Stomach (tissue), 9 donors: ENCODE measurements around the gene MTM1. TPM values are rescaled to one million over a fixed set of nuclear protein-coding genes. Genes with fewer than 3 reads are reported as not detected.

Source experiments
- DNase-seq, 2 donors: peaks; one replicate each; pipeline versions ENCODE4 v3.0.0 to v3.0.0-alpha.2; 2013 to 2019
- H3K27ac ChIP-seq, 5 donors: fragments of 200-600 bp in 4 of 5; sonication (generic) in 4 of 5; one replicate each; pipeline ENCODE4 v1.5.1; 2013 to 2019; ENCODE audit warnings: mild to moderate bottlenecking in 1 of 5, moderate library complexity in 1 of 5
- H3K27me3 ChIP-seq, 3 donors: fragments of 200-600 bp; sonication (generic); one replicate each; pipeline ENCODE4 v1.5.1; 2017 to 2019; ENCODE audit warnings: mixed run types in 1 of 3
- H3K36me3 ChIP-seq, 4 donors: fragments of 200-600 bp; sonication (generic); 1 replicate in 3 of 4; 2 replicates in 1 of 4; pipeline ENCODE4 v1.5.1; 2016 to 2019
- H3K4me1 ChIP-seq, 4 donors: fragments of 200-600 bp; sonication (generic); one replicate each; pipeline ENCODE4 v1.5.1; 2016 to 2019
- H3K4me3 ChIP-seq, 4 donors: fragments of 200-600 bp; sonication (generic) in 3 of 4; one replicate each; pipeline ENCODE4 v1.5.1; 2016 to 2019; ENCODE audit warnings: mild to moderate bottlenecking in 1 of 4
- H3K9me3 ChIP-seq, 4 donors: fragments of 200-600 bp; sonication (generic); one replicate each; pipeline ENCODE4 v1.5.1; 2016 to 2019
- EP300 ChIP-seq: sonication (generic); formaldehyde crosslinking; IDR thresholded peaks from one replicate; pipeline ENCODE4 v1.6.1; 2017; ENCODE audit warnings: antibody characterized with exemption
- POLR2A ChIP-seq, 4 donors: fragments of 450-650 bp; IDR thresholded peaks; one replicate each; pipeline ENCODE4 v1.6.1; 2016; ENCODE audit warnings: antibody characterized with exemption in 4 of 4, control low read depth in 2 of 4, mild to moderate bottlenecking in 1 of 4, moderate library complexity in 1 of 4
- POLR2AphosphoS5 ChIP-seq, 3 donors: sonication (generic); formaldehyde crosslinking; IDR thresholded peaks; one replicate each; pipeline ENCODE4 v1.6.1; 2016; ENCODE audit warnings: antibody characterized with exemption in 3 of 3
- WGBS, 5 donors: extraction: QIAGEN DNeasy Blood & Tissue Kit in 3 of 5; methylation state at CpG; one replicate each; pipeline versions ENCODE4 v1.1.5 to v1.1.7; 2013 to 2018; 5-methylcytosine and 5-hydroxymethylcytosine counted together
- intact Hi-C: fragments of 100-400 bp; cut with DNase I; formaldehyde crosslinking; loops from one replicate; pipeline ENCODE4 v1.15.1; 2023; ENCODE audit warnings: low total_unique reads
- polyA plus RNA-seq, 3 donors: library from polyadenylated mRNA; stranded (reverse); fragments of 200-250 nt; gene quantifications; one replicate each; pipeline ENCODE4 v1.2.3, GENCODE V29; 2013
- total RNA-seq, 5 donors: library from RNA; depleted of rRNA; stranded (reverse); fragments of >200 nt; gene quantifications; one replicate each; pipeline versions ENCODE4 v1.1.0 to v1.2.3, GENCODE V29; 2014 to 2016
- TF ChIP-seq, protein P1 (sequence below), 7 experiments: fragments of 450-650 bp in 4 of 7; fragments of 200-600 bp in 3 of 7; sonication (generic) in 3 of 7; IDR thresholded peaks; one replicate each; pipeline ENCODE4 v1.5.1; 2016 to 2019; ENCODE audit warnings: antibody characterized with exemption in 7 of 7, control low read depth in 2 of 7, mild to moderate bottlenecking in 1 of 7
- donor health status: healthy with polysubstance abuse.
- donor health status: Bipolar disorder and iron deficiency.
- donor health status: healthy.

Gene MTM1
- total and polyA plus RNA-seq, 8 donors: 3.5 to 28.0 (median 6.7) TPM

DNA sequence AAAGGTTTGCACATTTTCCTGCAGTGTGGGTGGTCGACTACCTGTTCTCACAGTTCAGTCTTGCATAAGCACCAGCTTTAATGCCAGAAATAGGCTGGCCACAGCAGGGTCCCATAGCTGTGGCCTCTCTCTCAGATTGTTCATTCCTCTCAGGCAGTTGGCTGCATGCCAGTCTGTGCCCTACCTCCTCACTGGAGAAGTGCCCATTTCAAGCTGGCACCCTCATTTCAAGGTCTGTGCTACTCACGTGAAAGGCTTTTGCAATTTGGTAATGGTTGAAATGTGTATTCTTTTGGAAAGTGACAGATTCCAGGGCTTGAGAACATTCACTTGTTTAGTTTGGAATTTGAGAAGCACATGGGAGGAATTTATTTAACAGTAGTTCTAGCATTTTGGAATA is 95.9 kb downstream of the MTM1 start:
- peaks cover 0 to 10% (median 0%) of the 10 kb centered on the region in 4 donors for H3K4me1 ChIP-seq
- H3K27me3 ChIP-seq: no peaks in the 10 kb centered on the region
- no peak overlapping the region for H3K4me3 ChIP-seq
- H3K36me3 ChIP-seq: peaks cover 0 to 39% (median 28%) of the 10 kb centered on the region in 4 donors
- WGBS, 5 donors: 19 to 40% (median 31%) methylated on average over 2 of the region's 2 CpGs
- H3K9me3 ChIP-seq: no peaks in the 10 kb centered on the region
- DNase-seq: peak; percentile 41 to 76
- intact Hi-C loops: no loop called here
- no peak overlapping the region for H3K27ac ChIP-seq
- no peak for TF ChIP-seq POLR2A (IDR thresholded peaks at IDR 0.05)
- no peak for TF ChIP-seq EP300
- TF ChIP-seq, protein P1, sequence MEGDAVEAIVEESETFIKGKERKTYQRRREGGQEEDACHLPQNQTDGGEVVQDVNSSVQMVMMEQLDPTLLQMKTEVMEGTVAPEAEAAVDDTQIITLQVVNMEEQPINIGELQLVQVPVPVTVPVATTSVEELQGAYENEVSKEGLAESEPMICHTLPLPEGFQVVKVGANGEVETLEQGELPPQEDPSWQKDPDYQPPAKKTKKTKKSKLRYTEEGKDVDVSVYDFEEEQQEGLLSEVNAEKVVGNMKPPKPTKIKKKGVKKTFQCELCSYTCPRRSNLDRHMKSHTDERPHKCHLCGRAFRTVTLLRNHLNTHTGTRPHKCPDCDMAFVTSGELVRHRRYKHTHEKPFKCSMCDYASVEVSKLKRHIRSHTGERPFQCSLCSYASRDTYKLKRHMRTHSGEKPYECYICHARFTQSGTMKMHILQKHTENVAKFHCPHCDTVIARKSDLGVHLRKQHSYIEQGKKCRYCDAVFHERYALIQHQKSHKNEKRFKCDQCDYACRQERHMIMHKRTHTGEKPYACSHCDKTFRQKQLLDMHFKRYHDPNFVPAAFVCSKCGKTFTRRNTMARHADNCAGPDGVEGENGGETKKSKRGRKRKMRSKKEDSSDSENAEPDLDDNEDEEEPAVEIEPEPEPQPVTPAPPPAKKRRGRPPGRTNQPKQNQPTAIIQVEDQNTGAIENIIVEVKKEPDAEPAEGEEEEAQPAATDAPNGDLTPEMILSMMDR (IDR thresholded peaks at IDR 0.05): no peak
- TF ChIP-seq POLR2AphosphoS5 (IDR thresholded peaks at IDR 0.05): no peak

DNA sequence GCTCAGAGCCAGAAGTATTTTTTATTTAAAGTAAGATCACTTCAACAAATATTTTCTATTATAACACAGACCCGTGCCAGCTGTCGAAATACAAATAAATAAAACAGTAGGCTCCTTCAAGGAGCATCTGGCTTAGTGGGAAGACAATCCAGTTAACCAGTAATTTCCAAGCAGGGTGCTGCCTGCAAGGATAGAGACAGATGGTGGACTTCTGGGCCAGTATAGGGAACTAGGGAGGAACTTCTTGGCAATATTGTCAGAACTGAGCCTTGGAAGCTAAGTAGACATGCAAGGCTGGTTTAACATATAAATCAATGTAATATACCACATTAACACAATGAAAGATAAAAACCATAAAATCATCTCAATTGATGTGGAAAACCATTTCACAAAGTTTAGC is 107.8 kb downstream of the MTM1 start:
- DNase-seq: no peak
- Histone ChIP-seq H3K36me3 (peaks cover 0 to 8% (median 2%) of the 10 kb centered on the region in 4 donors), H3K27me3 (no peaks in the 10 kb centered on the region), H3K27ac (no peak overlapping the region), H3K4me3 (no peak overlapping the region), H3K9me3 (peaks cover 0 to 10% (median 4%) of the 10 kb centered on the region in 4 donors), H3K4me1 (no peaks in the 10 kb centered on the region)
- no peak for TF ChIP-seq POLR2A (IDR thresholded peaks at IDR 0.05)
- TF ChIP-seq POLR2AphosphoS5 (IDR thresholded peaks at IDR 0.05): no peak
- TF ChIP-seq, protein P1 (IDR thresholded peaks at IDR 0.05): no peak
- TF ChIP-seq EP300: no peak
- 12 to 49% (median 37%) methylated on average over 2 of the region's 2 CpGs for WGBS, 5 donors
- intact Hi-C loops: no loop called here

DNA sequence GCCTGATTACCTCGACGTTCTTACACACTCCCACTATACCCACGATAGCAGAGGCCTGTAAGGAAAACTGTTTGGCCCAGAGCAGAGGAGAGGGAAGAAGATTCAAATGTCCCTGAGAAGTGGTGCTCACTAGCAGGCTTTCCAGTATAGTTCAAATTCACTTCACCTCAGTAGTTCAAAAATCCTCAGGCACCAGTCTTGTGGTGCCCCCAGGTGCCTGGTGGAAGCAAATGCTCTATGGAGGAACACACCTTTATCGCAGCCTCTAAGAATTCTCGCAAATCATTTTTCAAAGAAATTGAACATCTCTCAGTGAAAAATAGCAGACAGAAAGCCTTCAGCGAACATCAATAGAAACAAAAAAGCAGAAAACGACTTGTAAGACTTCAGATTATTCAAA is 112.6 kb downstream of the MTM1 start:
- Histone ChIP-seq H3K27ac (no peak overlapping the region), H3K36me3 (no peaks in the 10 kb centered on the region), H3K4me1 (no peaks in the 10 kb centered on the region), H3K27me3 (no peaks in the 10 kb centered on the region), H3K9me3 (peaks cover 0 to 10% (median 4%) of the 10 kb centered on the region in 4 donors), H3K4me3 (no peak overlapping the region)
- WGBS, 5 donors: 24 to 57% (median 33%) methylated on average over 4 to 7 of the region's 7 CpGs
- DNase-seq: peak in 1 of 2 donors; percentile 44
- intact Hi-C loops: no loop called here
- TF ChIP-seq, protein P1 (IDR thresholded peaks at IDR 0.05): peak in 3 of 7 experiments; percentile 15 to 34 (median 24)
- TF ChIP-seq POLR2A (IDR thresholded peaks at IDR 0.05) (no peak), EP300 (no peak)

DNA sequence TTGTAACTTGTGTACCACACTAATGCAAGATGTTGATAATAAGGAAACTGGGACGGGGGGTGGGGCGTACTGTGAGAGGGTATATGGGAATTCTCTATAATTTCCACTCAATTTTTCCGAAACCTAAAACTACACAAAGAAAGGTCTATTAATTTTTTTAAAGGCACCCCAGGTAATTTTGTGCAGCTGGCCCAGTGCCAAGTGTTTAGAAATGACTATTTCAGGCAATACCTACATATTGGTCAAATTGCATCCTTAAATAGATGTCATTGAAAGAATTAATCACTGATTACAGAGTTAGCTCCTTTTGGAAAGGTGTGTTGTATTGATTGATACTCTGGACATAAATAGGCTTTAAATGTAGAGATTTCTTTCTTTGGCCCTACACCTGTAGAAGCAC is 114.7 kb downstream of the MTM1 start:
- DNase-seq: no peak
- intact Hi-C loops: no loop called here
- Histone ChIP-seq H3K36me3 (no peaks in the 10 kb centered on the region), H3K9me3 (no peaks in the 10 kb centered on the region), H3K27ac (no peak overlapping the region), H3K4me3 (no peak overlapping the region), H3K27me3 (no peaks in the 10 kb centered on the region), H3K4me1 (no peaks in the 10 kb centered on the region)
- TF ChIP-seq EP300 (no peak), POLR2A (IDR thresholded peaks at IDR 0.05) (no peak), POLR2AphosphoS5 (IDR thresholded peaks at IDR 0.05) (no peak)
- WGBS, 5 donors: 56 to 87% (median 81%) methylated on average over 3 of the region's 3 CpGs

DNA sequence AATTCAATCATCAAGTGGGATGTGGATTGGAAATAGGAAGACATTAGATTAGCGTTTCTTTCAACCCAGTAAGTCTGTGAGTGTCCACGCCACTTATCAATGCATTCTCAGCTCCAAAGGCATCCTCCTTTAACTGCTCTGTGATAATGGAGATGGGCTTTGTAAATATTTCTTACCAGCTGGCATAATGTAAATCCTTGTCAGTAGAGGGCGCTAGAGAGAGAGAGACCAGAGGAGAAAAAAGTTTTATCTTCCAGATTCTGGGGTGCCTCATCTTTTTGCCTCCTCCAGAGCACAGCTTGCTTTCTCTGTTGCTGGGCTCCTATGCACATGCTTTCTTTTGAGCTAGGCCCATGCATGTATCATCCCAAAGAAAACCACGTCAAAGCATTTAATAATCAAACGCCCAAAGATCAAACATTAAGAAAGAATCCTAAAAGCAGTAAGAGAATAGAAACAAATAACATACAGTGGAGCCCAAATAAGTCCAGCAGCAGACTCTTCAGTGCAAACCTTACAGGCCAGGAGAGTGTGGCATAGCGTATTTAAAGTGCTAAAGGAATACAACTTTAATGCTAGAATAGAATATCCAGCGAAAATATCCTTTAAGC is 115.2 kb downstream of the MTM1 start:
- Histone ChIP-seq H3K36me3 (no peaks in the 10 kb centered on the region), H3K4me1 (no peaks in the 10 kb centered on the region), H3K27me3 (no peaks in the 10 kb centered on the region), H3K9me3 (no peaks in the 10 kb centered on the region), H3K27ac (no peak overlapping the region), H3K4me3 (no peak overlapping the region)
- 29 to 56% (median 42%) methylated on average over 7 of the region's 7 CpGs for WGBS, 5 donors
- intact Hi-C loops: no loop called here
- DNase-seq: peak in 1 of 2 donors; percentile 44
- TF ChIP-seq, protein P1 (IDR thresholded peaks at IDR 0.05): peak in 3 of 7 experiments; percentile 27 to 40 (median 37)
- TF ChIP-seq POLR2A (IDR thresholded peaks at IDR 0.05): no peak
